GM12878 (cell line): Measurements from ENCODE around the gene SORT1.
A peak's percentile ranks its signal among the peaks of the same experiment; 100 is the strongest.

Experiments
- CEBPB ChIP-seq, 2 experiments: fragments of 150-350 bp in 1 of 2; IDR thresholded peaks; 2 replicates each; pipeline ENCODE4 v1.6.1; 2012 to 2014; ENCODE audit warnings: low read depth in 2 of 2, low read length in 2 of 2, borderline replicate concordance in 1 of 2, inconsistent platforms in 1 of 2
- HDAC6 ChIP-seq: fragments of 200-600 bp; sonication (generic); IDR thresholded peaks from one replicate; pipeline ENCODE4 v1.8.0; 2017; ENCODE audit warnings: antibody characterized with exemption; ENCODE audit not compliant: unreplicated experiment
- MXI1 ChIP-seq: fragments of 150-350 bp; IDR thresholded peaks from 2 replicates; pipeline ENCODE4 v1.6.1; 2011; ENCODE audit warnings: low read depth, mild to moderate bottlenecking, inconsistent platforms, low read length, improper control_type of control experiment
- NBN ChIP-seq: fragments of 450-650 bp; IDR thresholded peaks from 2 replicates; pipeline ENCODE4 v1.6.1; 2016
- NRF1 ChIP-seq: conservative IDR thresholded peaks from 2 replicates; pipeline ENCODE4 v1.6.1; 2011; ENCODE audit warnings: mild to moderate bottlenecking, low read depth, low read length, improper control_type of control experiment
- POLR2A ChIP-seq: IDR thresholded peaks from 2 replicates; pipeline ENCODE4 v1.6.1; 2011; ENCODE audit warnings: low read depth, mild to moderate bottlenecking, low read length
- RFX5 ChIP-seq: IDR thresholded peaks from 2 replicates; pipeline ENCODE4 v1.6.1; 2011; ENCODE audit warnings: low read depth, low read length, improper control_type of control experiment
- SPI1 ChIP-seq: IDR thresholded peaks from 2 replicates; pipeline ENCODE4 v1.6.1; 2011; ENCODE audit warnings: low read depth, mild to moderate bottlenecking, low read length, moderate library complexity, borderline replicate concordance; ENCODE audit not compliant: insufficient read depth
- TAF1 ChIP-seq: IDR thresholded peaks from 2 replicates; pipeline ENCODE4 v1.6.1; 2011; ENCODE audit warnings: mild to moderate bottlenecking, low read depth, low read length, borderline replicate concordance
- ZNF217 ChIP-seq: fragments of 450-650 bp; IDR thresholded peaks from 2 replicates; pipeline ENCODE4 v1.6.1; 2017; ENCODE audit warnings: antibody characterized with exemption, mild to moderate bottlenecking
- TF ChIP-seq, protein P1 (sequence below): IDR thresholded peaks from 2 replicates; pipeline ENCODE4 v1.6.1; 2012; ENCODE audit warnings: mild to moderate bottlenecking, low read depth, low read length
- TF ChIP-seq, protein P2 (sequence below): fragments of 450-650 bp; formaldehyde crosslinking; IDR thresholded peaks from 2 replicates; pipeline ENCODE4 v1.4.0; 2022; ENCODE audit warnings: mild to moderate bottlenecking, moderate library complexity

DNA sequence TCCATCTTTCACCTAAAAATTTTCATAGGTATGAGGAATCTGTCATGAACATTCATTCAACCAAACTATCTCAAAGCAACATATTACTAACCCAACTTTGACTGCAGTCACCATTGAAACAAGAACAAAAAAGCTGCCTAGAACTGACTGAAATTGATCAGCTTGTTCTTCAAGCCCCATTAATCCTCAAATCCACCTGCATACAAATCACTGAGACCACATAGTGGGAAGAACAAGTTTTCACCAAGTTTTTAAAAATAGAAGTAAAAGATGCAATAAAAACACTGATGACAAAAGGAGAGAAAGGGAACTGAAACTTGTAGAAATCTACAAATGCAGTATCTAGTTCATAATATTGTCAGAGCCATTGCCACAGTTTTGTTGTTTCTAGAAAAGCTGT is 6.1 kb downstream of the SORT1 start:
- TF ChIP-seq POLR2A (no peak), MXI1 (no peak), ZNF217 (peak; percentile 91), NBN (0 out of 2 replicates have a peak, but pooled peaks have one; percentile 62), TAF1 (no peak), CEBPB (IDR thresholded peaks at IDR 0.05; ENCODE audit: borderline replicate concordance in 1 of 2, low read depth in 2 of 2, low read length in 2 of 2) (peak in 1 of 2 experiments; percentile 32; a peak in 1 of 4 replicates), RFX5 (no peak), NRF1 (no peak), SPI1 (peak; percentile 95), HDAC6 (no peak)
- TF ChIP-seq, protein P1, sequence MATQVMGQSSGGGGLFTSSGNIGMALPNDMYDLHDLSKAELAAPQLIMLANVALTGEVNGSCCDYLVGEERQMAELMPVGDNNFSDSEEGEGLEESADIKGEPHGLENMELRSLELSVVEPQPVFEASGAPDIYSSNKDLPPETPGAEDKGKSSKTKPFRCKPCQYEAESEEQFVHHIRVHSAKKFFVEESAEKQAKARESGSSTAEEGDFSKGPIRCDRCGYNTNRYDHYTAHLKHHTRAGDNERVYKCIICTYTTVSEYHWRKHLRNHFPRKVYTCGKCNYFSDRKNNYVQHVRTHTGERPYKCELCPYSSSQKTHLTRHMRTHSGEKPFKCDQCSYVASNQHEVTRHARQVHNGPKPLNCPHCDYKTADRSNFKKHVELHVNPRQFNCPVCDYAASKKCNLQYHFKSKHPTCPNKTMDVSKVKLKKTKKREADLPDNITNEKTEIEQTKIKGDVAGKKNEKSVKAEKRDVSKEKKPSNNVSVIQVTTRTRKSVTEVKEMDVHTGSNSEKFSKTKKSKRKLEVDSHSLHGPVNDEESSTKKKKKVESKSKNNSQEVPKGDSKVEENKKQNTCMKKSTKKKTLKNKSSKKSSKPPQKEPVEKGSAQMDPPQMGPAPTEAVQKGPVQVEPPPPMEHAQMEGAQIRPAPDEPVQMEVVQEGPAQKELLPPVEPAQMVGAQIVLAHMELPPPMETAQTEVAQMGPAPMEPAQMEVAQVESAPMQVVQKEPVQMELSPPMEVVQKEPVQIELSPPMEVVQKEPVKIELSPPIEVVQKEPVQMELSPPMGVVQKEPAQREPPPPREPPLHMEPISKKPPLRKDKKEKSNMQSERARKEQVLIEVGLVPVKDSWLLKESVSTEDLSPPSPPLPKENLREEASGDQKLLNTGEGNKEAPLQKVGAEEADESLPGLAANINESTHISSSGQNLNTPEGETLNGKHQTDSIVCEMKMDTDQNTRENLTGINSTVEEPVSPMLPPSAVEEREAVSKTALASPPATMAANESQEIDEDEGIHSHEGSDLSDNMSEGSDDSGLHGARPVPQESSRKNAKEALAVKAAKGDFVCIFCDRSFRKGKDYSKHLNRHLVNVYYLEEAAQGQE = no peak
- TF ChIP-seq, protein P2, sequence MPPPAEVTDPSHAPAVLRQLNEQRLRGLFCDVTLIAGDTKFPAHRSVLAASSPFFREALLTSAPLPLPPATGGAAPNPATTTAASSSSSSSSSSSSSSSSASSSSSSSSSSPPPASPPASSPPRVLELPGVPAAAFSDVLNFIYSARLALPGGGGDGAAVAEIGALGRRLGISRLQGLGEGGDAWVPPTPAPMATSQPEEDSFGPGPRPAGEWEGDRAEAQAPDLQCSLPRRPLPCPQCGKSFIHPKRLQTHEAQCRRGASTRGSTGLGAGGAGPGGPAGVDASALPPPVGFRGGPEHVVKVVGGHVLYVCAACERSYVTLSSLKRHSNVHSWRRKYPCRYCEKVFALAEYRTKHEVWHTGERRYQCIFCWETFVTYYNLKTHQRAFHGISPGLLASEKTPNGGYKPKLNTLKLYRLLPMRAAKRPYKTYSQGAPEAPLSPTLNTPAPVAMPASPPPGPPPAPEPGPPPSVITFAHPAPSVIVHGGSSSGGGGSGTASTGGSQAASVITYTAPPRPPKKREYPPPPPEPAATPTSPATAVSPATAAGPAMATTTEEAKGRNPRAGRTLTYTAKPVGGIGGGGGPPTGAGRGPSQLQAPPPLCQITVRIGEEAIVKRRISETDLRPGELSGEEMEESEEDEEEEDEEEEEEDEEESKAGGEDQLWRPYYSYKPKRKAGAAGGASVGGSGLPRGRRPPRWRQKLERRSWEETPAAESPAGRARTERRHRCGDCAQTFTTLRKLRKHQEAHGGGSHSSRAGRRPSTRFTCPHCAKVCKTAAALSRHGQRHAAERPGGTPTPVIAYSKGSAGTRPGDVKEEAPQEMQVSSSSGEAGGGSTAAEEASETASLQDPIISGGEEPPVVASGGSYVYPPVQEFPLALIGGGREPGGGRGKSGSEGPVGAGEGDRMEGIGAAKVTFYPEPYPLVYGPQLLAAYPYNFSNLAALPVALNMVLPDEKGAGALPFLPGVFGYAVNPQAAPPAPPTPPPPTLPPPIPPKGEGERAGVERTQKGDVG = no peak
